ENCODE results near the gene AIF1L.
"Not testable (repeated sequence)": the region's sequence is repeated elsewhere in the genome, so short reads cannot be mapped to it uniquely, and the experiment has no call there.

Gene AIF1L

GRCh38 chr9:131099102-131099606 is 2.8 kb downstream of the AIF1L start:
- no peak for DNase-seq (ENCODE audit: low spot score)

- not testable (repeated sequence) for DNase-seq (ENCODE audit: low spot score)
Observed at GRCh38 chr9:131099845-131100244, 3.5 kb downstream of the AIF1L start.

GRCh38 chr9:131100445-131100844 is 4.1 kb downstream of the AIF1L start:
- DNase-seq (ENCODE audit: low spot score), result no peak

GRCh38 chr9:131101207-131101964 is 5.1 kb downstream of the AIF1L start:
- no peak for DNase-seq (ENCODE audit: low spot score)

GRCh38 chr9:131103024-131103423 is 6.7 kb downstream of the AIF1L start:
- no peak for DNase-seq (ENCODE audit: low spot score)

- no peak for DNase-seq (ENCODE audit: low spot score)
Observed at GRCh38 chr9:131103535-131103934, 7.2 kb downstream of the AIF1L start.

GRCh38 chr9:131104016-131104740 is 7.8 kb downstream of the AIF1L start:
- no peak for DNase-seq (ENCODE audit: low spot score)

- DNase-seq (ENCODE audit: low spot score), result no peak
Observed at GRCh38 chr9:131105952-131106351, 9.6 kb downstream of the AIF1L start.

- DNase-seq (ENCODE audit: low spot score), result no peak
Observed at GRCh38 chr9:131107760-131108159, 11.4 kb downstream of the AIF1L start.

- DNase-seq (ENCODE audit: low spot score), result no peak
Observed at GRCh38 chr9:131111186-131111853, 15.0 kb downstream of the AIF1L start.

GRCh38 chr9:131111854-131112311 is 15.6 kb downstream of the AIF1L start:
- DNase-seq (ENCODE audit: low spot score), result peak; percentile 81

- no peak for DNase-seq (ENCODE audit: low spot score)
Observed at GRCh38 chr9:131112374-131113154, 16.2 kb downstream of the AIF1L start.

- DNase-seq (ENCODE audit: low spot score), result no peak
Observed at GRCh38 chr9:131113655-131114054, 17.3 kb downstream of the AIF1L start.

GRCh38 chr9:131114084-131114535 is 17.8 kb downstream of the AIF1L start:
- no peak for DNase-seq (ENCODE audit: low spot score)

GRCh38 chr9:131115360-131115742 is 19.0 kb downstream of the AIF1L start:
- DNase-seq (ENCODE audit: low spot score), result not testable (repeated sequence)

GRCh38 chr9:131116281-131117120 is 20.2 kb downstream of the AIF1L start:
- DNase-seq (ENCODE audit: low spot score), result no peak

GRCh38 chr9:131117121-131117761 is 20.9 kb downstream of the AIF1L start:
- no peak for DNase-seq (ENCODE audit: low spot score)

GRCh38 chr9:131117762-131118145 is 21.4 kb downstream of the AIF1L start:
- no peak for DNase-seq (ENCODE audit: low spot score)

- DNase-seq (ENCODE audit: low spot score), result no peak
Observed at GRCh38 chr9:131119600-131119999, 23.3 kb downstream of the AIF1L start.

- no peak for DNase-seq (ENCODE audit: low spot score)
Observed at GRCh38 chr9:131120620-131121228, 24.4 kb downstream of the AIF1L start.

All from ecto neural progenitor cell (in vitro differentiated cells).